A549 treated with AZD2906 at 1 μM for 4 hours (cell line): ENCODE results near the gene LRRC28. TPM values are rescaled to one million over a fixed set of nuclear protein-coding genes. Genes with fewer than 3 reads are reported as not detected.

Source experiments
- total RNA-seq: library from RNA; stranded (reverse); fragments of 200-300 nt; extraction: Qiagen RNA extraction; gene quantifications from 5 replicates; pipeline ENCODE4 v1.2.3, GENCODE V29; 2022

The LRRC28 gene
- 12.5 to 15.2 TPM (median 12.7 TPM) in 5 replicates for total RNA-seq

GRCh38 chr15:99250857-99251841 lies at the start of gene LRRC28:
Gene LRRC28 (plus strand): TSS chr15:99251481. CDS start chr15:99255958, 4,477 bp downstream.

GRCh38 chr15:99249270-99249841 lies 1.9 kb upstream of the LRRC28 start, which contains the start of gene TTC23:
Gene TTC23 (minus strand): TSS chr15:99249581. CDS start chr15:99228712, 20,869 bp downstream.

Other genes with a start within 250 kb of the LRRC28 start
- 0.05 to 0.08 TPM (median 0.06 TPM) in 3 of 5 replicates, not detected in the others for gene PGPEP1L, start 243.7 kb upstream of the LRRC28 start, total RNA-seq
- 28.0 to 32.4 TPM (median 30.1 TPM) in 5 replicates for gene SYNM, start 146.4 kb upstream of the LRRC28 start, total RNA-seq
- gene TTC23, start 1.9 kb upstream of the LRRC28 start, total RNA-seq: 7.7 to 10.3 TPM (median 10.1 TPM) in 5 replicates